COLO668 (cell line): ENCODE results near the gene TMEM235.
A peak's percentile ranks its signal among the peaks of the same experiment; 100 is the strongest.

Experiments used
- DNase-seq: peaks from one replicate; lab custom pipeline; 2025; ENCODE audit not compliant: unreplicated experiment; lab: John Stamatoyannopoulos, UW

The TMEM235 gene

GRCh38 chr17:78230996-78231935, at the start of gene TMEM235:
TMEM235 (plus strand) TSS chr17:78231631; CDS start chr17:78232024, 393 bp downstream.
- no peak for DNase-seq

- DNase-seq = no peak
Measured at GRCh38 chr17:78182504-78182903, 48.9 kb upstream of the TMEM235 start.

DNA sequence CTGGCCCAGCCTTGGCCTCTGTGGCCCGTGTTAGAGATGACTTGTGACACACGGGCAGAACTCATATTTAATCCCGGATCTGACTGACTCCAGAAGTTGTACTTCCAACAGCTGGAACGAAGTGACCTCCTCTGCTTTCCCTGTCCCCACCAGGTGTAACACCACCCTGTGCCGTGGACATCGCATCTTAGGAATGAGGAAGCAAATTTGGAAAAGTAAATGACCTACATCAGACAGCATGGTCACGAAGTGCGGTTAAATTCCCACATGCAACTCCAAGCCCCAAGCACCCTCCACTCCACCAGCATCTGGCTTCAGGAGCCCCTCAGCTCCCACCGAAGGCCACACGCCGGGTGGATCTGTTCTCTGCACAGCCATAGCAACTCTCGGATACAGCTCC, 47.5 kb upstream of the TMEM235 start:
- DNase-seq = no peak

DNA sequence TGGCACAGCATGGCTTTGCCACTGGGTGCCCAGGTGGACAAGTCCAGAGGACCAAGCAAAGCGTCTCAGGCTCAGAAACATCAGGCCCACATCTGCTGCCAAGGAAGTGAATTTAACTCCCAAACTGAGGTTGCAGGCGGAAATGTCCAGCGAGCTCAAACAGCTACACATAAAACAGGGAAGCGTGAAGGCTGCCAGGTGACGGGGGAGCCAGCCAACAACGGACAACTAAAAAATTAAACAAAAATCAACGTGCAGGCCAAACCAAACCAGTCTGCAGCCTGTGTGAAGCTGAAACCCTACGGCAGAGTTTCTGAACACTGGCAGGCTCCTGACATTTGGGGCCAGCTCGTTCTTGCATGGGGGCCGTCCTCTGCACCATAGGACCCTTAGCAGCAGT, 47.1 kb upstream of the TMEM235 start:
- DNase-seq = no peak

GRCh38 chr17:78184868-78185267, 46.6 kb upstream of the TMEM235 start:
- no peak for DNase-seq

- DNase-seq = peak; percentile 23
Measured at GRCh38 chr17:78185981-78186691, 45.3 kb upstream of the TMEM235 start.

DNA sequence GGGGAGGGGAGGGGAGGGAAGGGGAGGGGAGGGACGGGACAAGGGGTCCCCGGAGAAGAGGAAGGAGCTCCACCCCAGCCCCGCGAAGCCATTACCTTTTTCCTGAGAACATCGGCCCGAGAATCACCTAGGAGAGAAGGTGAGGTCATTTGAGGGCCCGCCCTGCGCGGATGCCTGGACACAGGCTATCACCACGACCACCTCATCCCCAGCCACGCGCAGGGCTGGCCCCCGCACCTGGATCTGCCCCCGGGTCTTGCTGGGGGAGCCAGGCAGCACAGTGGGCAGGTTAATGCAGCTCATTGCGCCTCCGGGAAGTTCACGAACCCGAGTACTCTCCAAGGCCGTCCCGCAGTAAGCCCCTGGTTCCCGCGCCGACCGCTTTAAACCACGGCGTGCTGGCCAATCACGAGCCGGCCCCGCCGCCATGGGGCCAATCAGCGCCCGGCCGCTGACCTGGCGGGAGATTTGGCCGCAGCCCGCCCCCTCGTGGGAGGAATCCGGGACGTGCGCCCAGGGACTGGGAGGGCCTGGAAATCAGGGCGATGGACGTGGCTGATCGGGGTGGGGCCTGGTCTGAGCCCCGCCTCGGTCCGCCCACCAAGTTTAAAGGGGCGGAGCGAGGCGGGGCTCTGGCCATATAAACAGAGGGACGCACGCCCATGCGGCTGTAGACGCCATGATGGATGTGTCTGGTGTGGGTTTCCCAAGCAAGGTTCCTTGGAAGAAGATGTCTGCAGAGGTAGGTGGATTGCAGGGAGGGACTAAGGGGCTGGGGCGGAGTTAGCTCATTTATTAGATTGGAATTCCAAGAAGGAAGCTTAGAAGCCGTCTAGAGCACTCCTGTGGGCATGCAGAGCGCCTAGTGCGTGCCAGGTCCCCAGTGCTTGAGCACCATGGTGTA, 44.5 kb upstream of the TMEM235 start, which contains the start of the genes AFMID and TK1:
AFMID (plus strand) TSS at position 671 of the 904 bp plus-strand sequence; CDS start at position 680, 9 bp downstream.
TK1 (minus strand) TSS at position 361 of the 904 bp plus-strand sequence; CDS start at position 303, 58 bp downstream.
- peak; percentile 94 for DNase-seq

DNA sequence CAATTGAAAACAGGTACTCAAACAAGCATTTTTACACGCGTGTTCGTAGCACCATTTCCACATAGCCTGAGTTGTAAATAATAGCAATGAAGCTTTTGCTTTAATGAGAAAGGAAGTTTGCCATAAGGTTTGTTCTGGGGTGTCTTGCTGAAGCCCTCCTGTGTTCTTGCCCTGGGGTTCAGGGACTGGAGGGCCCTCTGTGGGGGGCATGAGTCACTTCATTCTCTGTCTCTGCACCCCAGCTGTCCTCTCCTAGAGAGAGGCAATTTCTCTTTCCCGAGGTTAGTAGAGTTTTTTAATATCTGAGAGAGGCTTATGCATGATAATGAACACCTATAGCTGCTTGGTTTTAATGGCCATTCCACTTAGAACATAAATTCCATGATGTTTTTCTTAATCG, 34.7 kb upstream of the TMEM235 start:
- DNase-seq = no peak

DNA sequence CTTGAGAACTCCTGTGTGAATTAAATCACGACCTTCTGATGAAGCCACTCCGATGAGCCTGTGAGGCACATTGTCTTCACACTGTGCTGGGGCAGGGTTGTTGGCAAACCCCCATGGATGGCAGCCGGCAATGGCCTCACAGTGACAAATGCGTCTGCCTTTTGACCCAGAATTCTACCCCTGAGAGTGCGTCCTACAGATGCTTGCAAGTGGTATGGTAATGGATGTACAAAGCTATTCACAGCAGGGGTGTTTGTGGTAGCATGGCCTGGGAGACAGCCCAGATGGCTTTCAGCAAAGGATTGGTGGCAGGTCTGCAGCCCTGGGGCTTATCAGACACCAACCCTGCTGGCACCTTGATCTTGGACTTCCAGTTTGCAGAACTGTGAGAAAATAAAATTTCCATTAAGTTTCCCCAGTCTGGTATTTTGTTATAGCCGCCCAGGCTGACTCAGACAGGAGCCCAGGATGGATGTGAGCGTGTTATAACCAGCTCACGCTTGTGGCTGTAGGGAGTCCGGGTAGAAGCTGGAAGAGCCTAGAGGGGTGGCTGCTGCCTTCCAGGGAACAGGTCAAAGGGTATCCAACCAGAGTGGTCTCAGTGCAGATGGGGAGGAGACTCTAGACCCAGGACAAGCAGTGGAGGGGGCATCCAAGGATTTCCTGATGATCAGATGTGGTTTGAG, 34.1 kb upstream of the TMEM235 start:
- DNase-seq = no peak

DNA sequence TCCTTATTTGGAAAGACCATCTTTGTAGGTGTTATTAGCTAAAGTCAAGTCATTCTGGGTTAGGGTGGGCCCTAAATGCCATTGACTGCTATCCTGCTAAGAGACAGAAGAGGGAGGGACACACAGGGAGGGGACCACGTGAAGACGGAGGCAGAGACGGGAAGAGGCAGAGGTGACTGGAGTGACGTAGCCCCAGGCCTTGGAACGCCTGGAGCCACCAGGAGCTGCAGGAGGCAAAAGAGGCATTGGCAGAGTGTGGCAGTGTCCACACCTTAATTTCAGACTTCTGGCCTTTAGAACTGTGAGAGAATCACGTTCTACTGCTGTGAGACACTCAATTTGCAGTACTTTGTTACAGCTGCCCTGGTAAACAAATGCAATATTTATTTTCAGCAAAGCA, 31.0 kb upstream of the TMEM235 start:
- no peak for DNase-seq

GRCh38 chr17:78202666-78203065, 28.8 kb upstream of the TMEM235 start:
- no peak for DNase-seq

DNA sequence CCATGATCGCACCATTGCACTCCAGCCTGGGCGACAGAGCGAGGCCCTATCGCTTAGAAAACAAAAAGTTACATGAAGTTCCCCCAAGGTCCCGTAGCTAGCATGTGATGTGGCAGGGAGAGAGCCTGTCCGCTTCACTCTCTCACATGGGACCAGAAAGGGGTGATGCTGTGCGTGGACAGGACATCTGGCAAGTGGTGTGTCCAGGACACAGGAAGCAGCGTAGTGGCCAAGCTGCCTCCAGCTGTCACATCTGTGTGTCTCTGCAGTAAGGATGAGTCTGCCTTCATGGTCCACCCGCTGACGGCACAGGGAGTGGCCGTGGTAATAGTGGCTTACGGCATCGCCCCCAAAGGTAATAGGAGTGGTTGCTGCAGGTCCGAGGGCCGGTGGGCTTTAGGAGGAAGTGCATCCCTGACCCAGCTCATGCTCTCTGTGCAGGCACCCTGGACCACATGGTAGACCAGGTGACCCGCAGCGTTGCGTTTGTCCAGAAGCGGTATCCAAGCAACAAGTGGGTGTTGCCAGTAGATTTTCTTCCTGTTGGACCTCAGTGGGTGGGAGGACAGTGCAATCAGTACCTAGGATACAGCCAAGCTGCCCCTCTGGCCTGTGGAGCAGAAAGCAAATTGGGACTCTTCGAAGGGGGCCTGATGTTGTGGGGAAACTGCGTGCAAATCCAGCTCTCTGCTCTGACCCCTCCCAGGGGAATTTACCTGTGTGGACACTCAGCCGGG, 26.9 kb upstream of the TMEM235 start:
- no peak for DNase-seq

DNA sequence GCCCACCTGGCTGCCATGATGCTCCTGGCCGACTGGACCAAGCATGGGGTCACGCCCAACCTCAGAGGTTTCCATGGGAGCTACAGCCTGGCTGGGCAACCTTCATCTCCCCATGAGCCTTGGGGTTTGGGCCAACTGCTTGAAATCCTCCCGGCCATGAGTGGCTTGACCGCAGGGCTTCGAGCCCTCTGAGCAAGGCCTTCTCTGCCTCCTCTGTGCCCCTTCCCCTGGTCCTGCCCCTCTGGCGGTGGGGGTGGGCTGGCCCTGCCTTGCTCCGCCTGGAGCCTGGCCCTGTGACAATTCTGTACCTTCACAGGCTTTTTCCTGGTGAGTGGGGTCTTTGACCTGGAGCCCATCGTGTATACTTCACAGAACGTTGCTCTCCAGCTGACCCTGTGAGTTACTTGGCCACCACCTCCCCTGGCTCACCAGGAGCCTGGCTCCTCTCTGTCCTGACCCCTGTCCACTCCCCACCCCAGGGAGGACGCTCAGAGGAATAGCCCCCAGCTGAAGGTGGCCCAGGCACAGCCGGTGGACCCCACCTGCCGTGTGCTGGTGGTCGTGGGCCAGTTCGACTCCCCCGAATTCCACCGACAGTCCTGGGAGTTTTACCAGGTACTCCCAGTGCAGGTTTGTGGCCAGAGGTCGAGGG, 26.2 kb upstream of the TMEM235 start:
- no peak for DNase-seq

DNA sequence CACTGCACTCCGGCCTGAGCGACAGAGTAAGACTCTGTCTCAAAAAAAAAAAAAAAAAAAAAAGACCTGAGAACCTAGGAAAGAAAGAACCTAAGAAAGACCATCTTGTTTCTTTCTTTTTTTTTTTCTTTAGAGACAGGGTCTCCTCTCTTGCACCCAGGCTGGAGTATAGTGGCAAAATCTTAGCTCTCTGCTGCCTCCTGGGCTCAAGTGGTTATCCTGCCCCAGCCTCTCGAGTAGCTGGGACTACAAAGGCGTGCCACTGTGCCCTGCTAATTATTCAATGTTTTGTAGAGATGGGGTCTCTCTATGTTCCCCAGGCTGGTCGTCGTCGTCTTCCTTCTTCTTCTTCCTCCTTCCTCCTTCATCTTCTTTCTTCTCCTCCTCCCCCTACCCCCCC, 25.1 kb upstream of the TMEM235 start:
- DNase-seq = no peak

- no peak for DNase-seq
Measured at GRCh38 chr17:78208486-78208885, 22.9 kb upstream of the TMEM235 start.

DNA sequence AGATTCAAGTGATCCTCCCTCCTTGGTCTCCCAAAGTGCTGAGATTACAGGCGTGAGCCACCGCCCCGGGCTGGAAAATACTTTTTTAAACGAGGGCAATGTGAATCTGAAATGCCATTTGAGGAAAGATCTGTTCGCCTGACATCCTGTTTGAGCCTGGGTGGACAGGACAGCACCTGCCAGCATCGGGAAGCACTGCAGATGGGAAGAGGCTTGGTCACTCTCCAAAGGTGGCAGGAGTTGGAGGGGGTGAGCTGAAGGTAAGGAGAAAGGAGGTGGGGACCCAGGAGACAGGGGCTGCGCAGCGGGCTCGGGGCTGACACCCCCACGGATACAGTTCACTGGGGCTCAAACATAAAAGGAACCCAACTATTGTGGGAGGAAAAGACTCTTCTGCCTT, 21.3 kb upstream of the TMEM235 start:
- DNase-seq = no peak

- no peak for DNase-seq
Measured at GRCh38 chr17:78211032-78211431, 20.4 kb upstream of the TMEM235 start.

DNA sequence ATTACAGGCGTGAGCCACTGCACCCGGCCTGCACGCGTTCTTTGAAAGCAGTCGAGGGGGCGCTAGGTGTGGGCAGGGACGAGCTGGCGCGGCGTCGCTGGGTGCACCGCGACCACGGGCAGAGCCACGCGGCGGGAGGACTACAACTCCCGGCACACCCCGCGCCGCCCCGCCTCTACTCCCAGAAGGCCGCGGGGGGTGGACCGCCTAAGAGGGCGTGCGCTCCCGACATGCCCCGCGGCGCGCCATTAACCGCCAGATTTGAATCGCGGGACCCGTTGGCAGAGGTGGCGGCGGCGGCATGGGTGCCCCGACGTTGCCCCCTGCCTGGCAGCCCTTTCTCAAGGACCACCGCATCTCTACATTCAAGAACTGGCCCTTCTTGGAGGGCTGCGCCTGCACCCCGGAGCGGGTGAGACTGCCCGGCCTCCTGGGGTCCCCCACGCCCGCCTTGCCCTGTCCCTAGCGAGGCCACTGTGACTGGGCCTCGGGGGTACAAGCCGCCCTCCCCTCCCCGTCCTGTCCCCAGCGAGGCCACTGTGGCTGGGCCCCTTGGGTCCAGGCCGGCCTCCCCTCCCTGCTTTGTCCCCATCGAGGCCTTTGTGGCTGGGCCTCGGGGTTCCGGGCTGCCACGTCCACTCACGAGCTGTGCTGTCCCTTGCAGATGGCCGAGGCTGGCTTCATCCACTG, 17.3 kb upstream of the TMEM235 start, which contains the start of gene BIRC5:
BIRC5 (plus strand) TSS at position 238 of the 690 bp plus-strand sequence; CDS start at position 302, 64 bp downstream.
- peak; percentile 92 for DNase-seq
